Stimulated activated CD8-positive, alpha-beta memory T cell treated with anti-CD3 and anti-CD28 coated beads, Interleukin-7, amount 100 ng/mL, for 4 hours (primary cell): ENCODE measurements around the gene KIDINS220.
"Not testable (repeated sequence)": the region's sequence is repeated elsewhere in the genome, so short reads cannot be mapped to it uniquely, and the experiment has no call there.

Source experiments
- DNase-seq, 2 donors: peaks; one replicate each; pipeline ENCODE4 v3.0.0-alpha.2; 2020; ENCODE audit warnings: low read depth in 2 of 2

Gene KIDINS220

DNA sequence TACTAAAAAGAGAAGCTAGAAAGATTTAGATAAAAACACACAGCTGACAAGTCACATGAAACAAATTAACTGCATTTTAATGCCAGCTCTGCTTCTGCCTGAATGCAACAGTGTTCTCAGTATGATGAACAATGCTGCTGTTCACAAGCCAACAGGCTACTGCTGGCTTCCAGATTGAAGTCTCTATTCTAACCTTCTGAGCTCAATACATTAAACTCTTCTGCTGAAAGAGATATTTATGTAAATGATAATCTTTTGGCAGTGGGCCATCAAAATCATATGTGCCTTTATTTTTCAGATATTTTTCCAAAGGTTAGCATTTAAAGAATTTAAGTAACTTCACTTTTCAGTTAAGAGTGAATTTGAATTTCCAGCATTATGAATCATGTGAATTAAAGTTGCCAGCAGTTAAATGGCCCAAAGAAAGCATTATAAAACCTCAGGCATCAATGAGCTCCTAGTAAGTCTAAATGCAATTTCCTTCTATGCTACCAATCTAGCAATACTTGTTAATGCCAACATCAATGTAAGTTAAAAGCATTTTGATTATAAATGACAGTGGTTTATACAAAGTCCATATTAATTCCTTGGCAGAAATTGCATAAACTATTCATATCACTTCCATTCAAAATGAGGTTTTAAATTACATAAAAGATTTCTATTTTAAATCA is 83.2 kb downstream of the KIDINS220 start:
- DNase-seq: no peak

DNA sequence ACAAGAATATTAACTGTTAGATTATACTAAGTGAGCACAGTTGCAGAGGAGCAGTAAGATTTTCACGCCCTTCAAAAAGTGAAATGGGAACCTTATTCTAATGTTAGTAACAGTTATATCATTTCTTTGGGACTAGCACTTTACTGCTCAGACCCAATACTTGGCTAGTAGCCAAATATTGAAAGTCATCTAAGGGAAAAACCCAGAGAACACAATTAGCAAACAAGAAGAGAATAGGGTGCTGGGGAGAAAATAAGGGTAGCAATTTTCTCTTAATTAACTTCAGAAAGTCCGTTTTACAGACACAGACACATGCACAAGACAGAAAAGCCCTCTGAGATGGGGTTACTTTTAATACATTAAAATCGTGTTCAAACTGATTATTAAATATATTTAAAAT is 83.8 kb downstream of the KIDINS220 start:
- DNase-seq: no peak

- no peak for DNase-seq
Measured at GRCh38 chr2:8752385-8752784, 85.0 kb downstream of the KIDINS220 start.

DNA sequence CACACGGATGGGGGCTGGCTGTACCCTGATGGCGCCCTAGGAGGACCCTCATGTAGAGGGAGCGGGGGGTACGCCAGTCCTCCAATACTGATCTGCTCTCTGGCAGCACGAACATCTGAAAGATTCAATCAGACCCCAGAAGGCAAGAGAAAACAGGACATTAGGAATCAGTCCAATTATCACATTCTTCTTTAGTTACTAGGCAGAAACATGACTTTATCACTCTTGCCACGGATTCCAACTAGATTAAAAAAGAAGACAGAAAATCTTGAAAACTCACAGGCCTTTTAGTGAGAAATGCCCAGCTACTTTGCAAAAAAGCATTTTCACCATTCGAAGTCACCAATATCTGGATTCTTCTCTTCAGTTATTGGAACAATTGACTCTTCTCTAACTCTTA is 87.2 kb downstream of the KIDINS220 start:
- no peak for DNase-seq

DNA sequence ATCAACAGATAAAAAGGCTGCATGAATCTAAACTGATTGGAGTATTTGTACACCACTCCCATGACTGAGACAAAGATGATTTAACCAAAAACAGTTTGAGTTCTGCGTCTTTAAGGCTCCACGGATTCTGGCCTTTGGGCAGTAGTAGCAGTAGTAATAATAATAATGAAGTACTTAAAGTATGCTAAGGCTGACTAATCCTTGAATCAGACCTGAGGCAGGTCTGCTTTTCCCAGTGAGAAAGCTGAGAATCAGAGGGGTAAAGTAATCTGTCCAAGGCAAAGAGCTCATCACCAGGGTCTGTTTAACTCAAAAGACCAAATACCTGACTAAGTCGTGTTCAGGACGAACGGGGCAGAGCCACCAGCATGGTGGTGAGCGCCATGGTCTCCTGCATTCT is 94.2 kb downstream of the KIDINS220 start:
- DNase-seq: no peak

DNA sequence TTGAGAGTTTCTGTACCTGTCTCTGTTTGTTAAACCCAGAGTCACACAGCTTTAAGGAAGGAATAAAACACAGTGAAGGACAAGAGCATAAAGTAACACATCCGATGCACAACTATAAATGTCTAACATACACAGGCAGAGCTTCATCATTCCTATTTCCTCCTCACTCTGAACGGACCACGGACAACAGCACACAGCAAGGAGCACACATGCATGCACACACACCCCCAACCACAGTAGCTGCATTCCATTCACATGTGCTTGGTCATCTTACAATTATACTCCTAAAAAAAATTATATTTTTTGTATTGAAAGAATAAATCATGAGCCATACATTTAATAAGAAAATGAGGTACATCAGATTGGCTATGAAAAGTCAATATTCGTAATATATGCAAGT is 97.3 kb downstream of the KIDINS220 start:
- DNase-seq: no peak

DNA sequence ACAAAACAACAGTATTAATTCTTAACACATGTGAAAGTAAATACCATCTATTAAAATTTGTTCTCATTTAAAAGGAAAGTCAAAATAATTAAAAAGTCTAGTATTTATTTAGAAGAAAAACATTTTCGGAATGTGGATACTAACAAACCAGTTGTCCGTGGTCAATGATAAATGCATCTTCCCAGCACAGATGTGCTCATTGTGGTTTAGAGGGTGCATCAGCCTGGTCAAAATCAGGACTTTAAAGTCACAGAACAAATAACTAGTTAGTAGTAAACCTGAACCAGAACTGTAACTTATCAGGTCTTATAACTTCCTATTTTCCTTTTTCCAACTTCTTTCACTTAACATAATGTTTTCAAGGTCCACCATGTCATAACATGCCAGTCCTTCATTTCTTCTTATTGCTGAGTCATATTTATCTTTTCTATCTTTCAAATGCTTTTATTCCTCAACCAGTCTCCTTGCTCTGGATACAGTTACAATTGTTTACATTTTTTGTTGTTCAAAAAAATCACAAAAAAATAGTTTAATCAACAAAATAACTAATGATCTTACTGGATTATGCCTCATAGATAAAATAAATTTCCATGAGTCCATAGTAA is 99.7 kb downstream of the KIDINS220 start:
- DNase-seq: no peak

- DNase-seq: no peak
Measured at GRCh38 chr2:8732601-8733000, 104.8 kb downstream of the KIDINS220 start.

GRCh38 chr2:8729939-8730338 is 107.5 kb downstream of the KIDINS220 start:
- no peak for DNase-seq

DNA sequence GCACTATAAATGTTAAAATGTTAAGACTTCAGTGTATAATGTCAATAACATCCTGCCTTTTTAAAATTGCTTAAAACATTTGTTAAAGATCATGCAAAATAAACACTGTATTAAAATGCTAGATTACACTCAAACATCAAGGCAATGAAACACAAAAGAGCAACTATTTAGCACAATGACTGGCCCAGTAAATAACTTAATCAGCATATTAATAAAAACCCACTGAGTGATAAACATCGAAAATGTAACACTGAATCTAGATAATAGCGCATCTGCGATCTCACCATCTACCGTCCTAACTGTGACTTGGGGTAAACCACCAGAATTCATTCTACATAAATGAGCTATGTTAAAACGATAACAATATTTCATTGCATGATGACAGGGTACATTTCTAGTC is 108.3 kb downstream of the KIDINS220 start:
- DNase-seq: not testable (repeated sequence)

DNA sequence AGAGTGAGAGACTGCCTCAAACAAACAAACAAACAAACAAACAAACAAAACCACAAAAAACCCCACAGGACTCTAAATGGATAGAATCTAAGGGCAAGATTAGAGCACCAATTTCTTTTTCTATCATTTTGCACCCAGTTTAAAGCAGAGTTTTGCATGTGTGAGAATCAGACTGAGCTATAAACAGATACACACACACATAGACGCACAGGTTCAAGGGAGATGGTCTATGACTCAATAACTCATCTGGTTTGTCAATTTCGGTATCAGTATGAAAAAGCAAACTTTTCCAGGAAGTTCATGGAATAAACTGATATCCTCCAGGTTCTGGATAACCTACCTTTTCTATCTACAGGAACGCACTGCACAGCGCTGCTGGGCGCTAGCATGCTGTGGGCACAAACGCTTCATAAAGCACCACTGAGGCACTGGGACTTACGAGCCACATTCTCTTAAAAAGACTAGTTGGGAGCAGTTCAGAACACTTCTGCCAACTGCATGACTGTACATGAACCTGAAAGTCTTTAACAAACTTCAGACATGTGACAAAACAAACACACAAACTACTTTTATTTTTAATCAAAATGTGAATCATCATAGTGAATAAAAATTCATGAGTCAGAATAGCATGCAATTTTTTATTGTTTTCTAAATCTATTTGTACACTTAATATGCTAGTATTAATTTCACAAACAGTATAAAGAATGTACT is 109.0 kb downstream of the KIDINS220 start:
- DNase-seq: no peak

DNA sequence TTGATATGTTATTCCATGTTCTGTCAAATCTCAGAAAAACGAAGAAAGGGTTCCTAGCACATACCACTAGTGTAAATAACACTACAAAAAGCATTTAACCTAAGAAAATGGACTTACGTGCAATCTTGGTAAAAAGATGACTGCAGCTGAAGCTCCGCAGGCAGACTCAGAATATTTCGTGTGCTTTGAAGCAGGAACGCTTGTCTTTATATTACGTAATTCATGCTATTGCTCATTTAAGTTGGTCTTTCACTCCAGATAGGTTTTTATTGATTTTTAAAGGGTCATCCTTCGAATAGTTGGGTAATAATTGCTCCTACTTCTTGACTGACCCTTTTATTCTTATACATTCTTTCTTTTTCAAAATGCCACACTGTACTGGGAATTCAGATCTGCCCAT is 111.6 kb downstream of the KIDINS220 start:
- DNase-seq: no peak

DNA sequence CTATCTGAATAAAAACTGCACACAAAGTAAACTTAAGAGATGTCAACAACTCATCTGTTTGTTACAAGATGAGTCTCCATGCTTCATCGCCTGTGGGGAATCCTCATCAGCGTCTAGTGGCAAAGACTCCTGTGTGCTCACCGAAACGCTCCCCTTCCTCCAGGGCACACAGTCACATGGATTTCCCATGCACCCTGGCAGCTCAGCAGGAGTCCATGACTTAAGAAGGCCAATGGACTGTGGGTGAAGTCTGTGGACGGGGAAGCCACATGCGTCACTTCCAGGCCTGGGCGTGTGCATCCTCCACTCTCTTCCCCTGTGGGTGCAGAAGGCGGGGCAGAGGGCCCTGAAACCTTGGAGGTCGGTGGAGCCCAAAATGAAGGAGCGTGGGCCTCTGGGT is 114.4 kb downstream of the KIDINS220 start:
- DNase-seq: no peak

- DNase-seq: no peak
Measured at GRCh38 chr2:8721410-8721809, 116.0 kb downstream of the KIDINS220 start.

GRCh38 chr2:8720741-8721140 is 116.7 kb downstream of the KIDINS220 start:
- DNase-seq: no peak

GRCh38 chr2:8719528-8719927 is 117.9 kb downstream of the KIDINS220 start:
- DNase-seq: no peak

DNA sequence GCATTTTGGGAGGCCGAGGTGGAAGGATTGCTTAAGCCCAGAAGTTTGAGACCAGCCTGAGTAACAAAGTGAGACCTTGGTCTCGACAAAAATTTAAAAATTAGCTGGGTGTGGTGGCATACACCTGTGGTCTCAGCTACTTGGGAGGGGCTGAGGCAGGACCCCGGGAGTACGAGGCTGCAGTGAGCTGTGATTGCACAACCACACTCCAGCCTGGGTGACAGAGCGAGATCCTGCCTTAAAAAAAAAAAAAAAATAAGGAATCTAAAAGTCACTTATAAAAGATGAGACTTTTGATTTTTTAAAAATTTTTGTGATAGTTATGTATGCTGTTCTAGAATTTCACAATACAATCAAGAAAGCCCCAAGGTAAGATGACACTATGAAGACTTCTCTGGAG is 122.4 kb downstream of the KIDINS220 start:
- no peak for DNase-seq

- no peak for DNase-seq
Measured at GRCh38 chr2:8714283-8714682, 123.1 kb downstream of the KIDINS220 start.

- DNase-seq: no peak
Measured at GRCh38 chr2:8710951-8711350, 126.5 kb downstream of the KIDINS220 start.

DNA sequence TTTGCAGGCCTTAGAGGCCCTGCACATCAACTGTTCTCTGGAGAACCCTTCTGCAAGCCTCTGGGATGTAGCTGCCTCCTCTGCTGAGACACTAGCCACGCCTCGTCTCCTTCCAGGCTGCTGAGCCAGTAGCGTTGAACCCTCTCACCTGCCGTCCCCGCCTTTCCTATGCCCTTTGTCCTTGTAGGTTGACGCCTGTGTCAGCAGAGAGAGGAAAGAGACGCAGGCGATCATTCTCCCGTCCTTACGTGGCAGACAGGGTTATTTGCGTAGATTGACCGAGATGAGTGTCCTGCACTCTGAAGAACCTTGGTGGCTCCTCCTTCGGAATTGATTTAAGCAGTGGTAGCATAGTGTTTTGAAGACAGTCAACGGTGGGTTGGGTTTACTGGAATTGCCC is 127.8 kb downstream of the KIDINS220 start:
- no peak for DNase-seq

DNA sequence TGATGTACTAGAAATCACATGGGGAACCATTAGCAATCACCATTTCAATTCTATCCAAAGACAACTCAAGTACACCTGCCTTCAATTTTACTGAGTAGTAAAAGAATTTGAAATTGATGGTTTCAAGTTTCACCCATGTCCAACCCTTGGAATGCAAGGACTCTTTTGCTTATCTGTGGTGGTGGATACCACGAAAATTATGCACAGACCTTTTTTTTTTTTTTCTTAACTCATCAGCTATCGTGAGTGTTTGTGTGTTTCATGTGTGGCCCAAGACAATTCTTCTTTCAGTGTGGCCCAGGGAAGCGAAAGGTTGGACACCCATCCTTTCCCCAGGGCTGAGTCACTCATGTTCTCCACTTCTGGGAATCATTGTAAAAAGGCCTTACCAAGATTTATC is 132.5 kb downstream of the KIDINS220 start:
- no peak for DNase-seq

- no peak for DNase-seq
Measured at GRCh38 chr2:8701681-8702379, 135.6 kb downstream of the KIDINS220 start.

- no peak for DNase-seq
Measured at GRCh38 chr2:8699839-8700238, 137.6 kb downstream of the KIDINS220 start.
